Mucosa of descending colon (tissue), 3 donors: ENCODE measurements around the gene PDE4D. TPM values are rescaled to one million over a fixed set of nuclear protein-coding genes. Genes with fewer than 3 reads are reported as not detected.
A peak's percentile ranks its signal among the peaks of the same experiment; 100 is the strongest.

Experiments
- ATAC-seq: fragments of 200-7000 bp; cut with Tn5 transposase; one replicate; pipeline ENCODE4 v1.9.1; 2020; ENCODE audit warnings: mild to moderate bottlenecking, moderate library complexity
- DNase-seq, 3 donors: peaks; one replicate each; pipeline ENCODE4 v3.0.0-alpha.2; 2020
- H3K36me3 ChIP-seq: fragments of 200-600 bp; one replicate; pipeline ENCODE4 v1.8.0; 2021; ENCODE audit warnings: low read depth, mild to moderate bottlenecking
- H3K4me1 ChIP-seq: fragments of 200-600 bp; one replicate; pipeline ENCODE4 v1.8.0; 2021; ENCODE audit warnings: low read depth, mild to moderate bottlenecking
- H3K4me3 ChIP-seq: fragments of 200-600 bp; one replicate; pipeline ENCODE4 v1.8.0; 2021; ENCODE audit warnings: mild to moderate bottlenecking
- H3K9me3 ChIP-seq: fragments of 200-600 bp; one replicate; pipeline ENCODE4 v1.8.0; 2021; ENCODE audit warnings: mild to moderate bottlenecking
- CTCF ChIP-seq: fragments of 200-600 bp; IDR thresholded peaks from one replicate; pipeline ENCODE4 v1.8.0; 2022; ENCODE audit warnings: antibody characterized with exemption, mild to moderate bottlenecking
- intact Hi-C, 2 donors: fragments of 100-400 bp; cut with DNase I in 1 of 2; cut with micrococcal nuclease in 1 of 2; formaldehyde crosslinking; loops; one replicate each; pipeline versions ENCODE4 v1.11.0 to v1.11.1; 2022; cut with DNase I, micrococcal nuclease
- total RNA-seq, 3 donors: library from RNA; stranded (reverse); fragmentation: NEBNext Ultra II Directional in 2 of 3; extraction: Animal tissue kit (Norgen Biotek cat#: 25700) in 2 of 3; gene quantifications; one replicate each; pipeline versions ENCODE4 v1.2.1 to v1.2.4, GENCODE V29; 2021 to 2023
- donor health status: DM: no; HTN: no; CAD: no; lungs with moderate emphysema.
- donor health status: DM: no; HTN: no; CAD: no.
- donor health status: DM: no; HTN: yes; CAD: no.

The PDE4D gene
- total RNA-seq, 3 donors from 2014 or later: 37.9 to 137 (median 100) TPM

GRCh38 chr5:59604111-59604510 is 289.4 kb downstream of the PDE4D start:
- DNase-seq: no peak
- Histone ChIP-seq H3K4me1 (no peaks in the 10 kb centered on the region), H3K36me3 (no peaks in the 10 kb centered on the region), H3K4me3 (no peak overlapping the region), H3K9me3 (no peaks in the 10 kb centered on the region)
- intact Hi-C loops: no loop called here
- no peak for TF ChIP-seq CTCF
- ATAC-seq: no peak

DNA sequence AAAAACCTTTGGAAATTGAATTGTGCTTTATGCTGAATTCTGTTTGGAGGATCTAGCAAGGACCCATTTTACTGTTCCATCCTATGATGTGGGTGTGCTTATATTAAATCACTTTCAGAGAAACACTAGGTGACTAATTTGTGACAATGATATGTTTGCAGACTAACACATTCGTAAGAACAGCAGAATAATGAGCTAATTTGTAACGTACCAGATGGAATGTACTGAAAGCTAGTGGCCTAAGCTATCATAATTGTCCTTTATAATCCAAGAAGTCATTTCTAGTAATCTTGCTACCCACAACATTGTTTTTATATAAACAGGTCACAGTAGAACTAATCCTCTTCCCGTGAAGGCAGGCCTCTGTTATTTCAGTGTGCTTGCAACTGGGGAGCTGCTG is 292.5 kb downstream of the PDE4D start:
- intact Hi-C loops: no loop called here
- Histone ChIP-seq H3K9me3 (no peaks in the 10 kb centered on the region), H3K4me3 (no peak overlapping the region), H3K4me1 (no peaks in the 10 kb centered on the region), H3K36me3 (no peaks in the 10 kb centered on the region)
- no peak for TF ChIP-seq CTCF
- DNase-seq (no peak), ATAC-seq (no peak)

- ATAC-seq (no peak), DNase-seq (no peak)
- no peaks in the 10 kb centered on the region for H3K36me3 ChIP-seq
- H3K4me1 ChIP-seq: no peaks in the 10 kb centered on the region
- H3K4me3 ChIP-seq: no peak overlapping the region
- no peaks in the 10 kb centered on the region for H3K9me3 ChIP-seq
- TF ChIP-seq CTCF: no peak
- intact Hi-C loops: no loop called here
Measured at GRCh38 chr5:59600153-59600552, 293.4 kb downstream of the PDE4D start.

DNA sequence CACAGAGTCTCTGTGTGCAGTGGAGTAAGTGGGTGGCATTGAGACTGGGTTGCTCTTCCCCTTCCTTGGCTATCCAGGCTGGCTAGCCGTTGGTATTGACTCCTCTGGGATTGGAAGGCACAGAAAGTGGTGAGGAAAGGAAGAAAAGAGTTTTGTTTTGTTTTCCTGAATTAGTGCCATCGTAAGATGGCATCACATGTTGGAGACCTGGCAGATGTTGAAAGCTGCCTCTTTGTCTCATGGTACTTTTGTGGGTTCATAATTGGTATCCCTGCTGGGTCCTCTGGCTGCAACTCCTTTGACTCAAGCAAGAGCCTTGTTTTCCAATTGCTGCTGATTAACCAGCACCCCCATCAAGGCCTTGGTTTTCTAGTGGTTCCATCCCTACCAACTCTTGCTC is 293.8 kb downstream of the PDE4D start:
- intact Hi-C loops: no loop called here
- Histone ChIP-seq H3K9me3 (no peaks in the 10 kb centered on the region), H3K4me1 (no peaks in the 10 kb centered on the region), H3K4me3 (no peak overlapping the region), H3K36me3 (no peaks in the 10 kb centered on the region)
- DNase-seq: no peak
- TF ChIP-seq CTCF: no peak
- ATAC-seq: no peak

DNA sequence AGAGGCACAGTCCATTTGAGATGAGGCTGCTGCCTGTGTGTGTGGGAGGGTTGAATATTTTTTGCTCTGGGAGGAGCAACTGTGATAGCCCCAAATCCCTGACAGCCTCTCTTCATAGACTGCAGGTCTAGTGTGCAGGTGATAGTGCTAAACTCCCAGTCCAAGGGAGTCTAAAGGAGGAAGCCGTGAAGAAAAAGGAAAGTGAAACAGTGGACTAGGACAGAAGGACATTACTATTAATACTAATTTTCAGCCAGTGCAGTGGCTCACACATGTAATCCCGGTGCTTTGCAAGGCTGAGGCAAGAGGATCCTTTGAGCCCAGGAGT is 295.0 kb downstream of the PDE4D start:
- peak in 1 of 3 donors; percentile 21 for DNase-seq
- ATAC-seq: peak; percentile 85

More for the DNA sequence above, 295.0 kb downstream of the PDE4D start:
- Histone ChIP-seq H3K4me3 (no peak overlapping the region), H3K4me1 (no peaks in the 10 kb centered on the region), H3K36me3 (no peaks in the 10 kb centered on the region), H3K9me3 (no peaks in the 10 kb centered on the region)
- intact Hi-C loops: no loop called here
- no peak for TF ChIP-seq CTCF
